T-helper 2 cell treated with Interferon-gamma antibody and Interleukin-4, amounts not matched to agents 100 ng/mL and 5 ng/mL, for 36 hours (primary cell): ENCODE results near the gene SFTPA2. TPM values are rescaled to one million over a fixed set of nuclear protein-coding genes. Genes with fewer than 3 reads are reported as not detected.
"Not testable (repeated sequence)": the region's sequence is repeated elsewhere in the genome, so short reads cannot be mapped to it uniquely, and the experiment has no call there.

Experiments used
- intact Hi-C: fragments of 100-400 bp; cut with micrococcal nuclease; formaldehyde crosslinking; loops from one replicate; pipeline ENCODE4 v1.15.1; 2023
- total RNA-seq: library from RNA; stranded (reverse); gene quantifications from 2 replicates; pipeline ENCODE4 v1.2.3, GENCODE V29; 2022

SFTPA2 gene
- not detected in 2 replicates for total RNA-seq

- intact Hi-C loops = no loop called here
These were observed at the start of gene SFTPA2 for GRCh38 chr10:79560160-79560709. SFTPA2 (minus strand) TSS chr10:79560407; CDS start chr10:79559483, 924 bp downstream.

- intact Hi-C loops = loop anchor here (1.0 to 2.0 kb wide), 2 partner anchors 46 to 72 kb away; no protein-coding TSS in a partner anchor
These were observed 48.5 kb upstream of the SFTPA2 start for GRCh38 chr10:79608505-79609375.

- intact Hi-C loops = no loop called here
These were observed 45.1 kb upstream of the SFTPA2 start for GRCh38 chr10:79605308-79605707.

- intact Hi-C loops = no loop called here
These were observed 44.1 kb upstream of the SFTPA2 start for GRCh38 chr10:79604294-79604693.

GRCh38 chr10:79602953-79603352 is 42.7 kb upstream of the SFTPA2 start:
- intact Hi-C loops = no loop called here

GRCh38 chr10:79601939-79602338 is 41.7 kb upstream of the SFTPA2 start:
- intact Hi-C loops = no loop called here

GRCh38 chr10:79599644-79600043 is 39.4 kb upstream of the SFTPA2 start:
- intact Hi-C loops = not testable (repeated sequence)

GRCh38 chr10:79595510-79595909 is 35.3 kb upstream of the SFTPA2 start:
- intact Hi-C loops = no loop called here

- intact Hi-C loops = not testable (repeated sequence)
These were observed 34.4 kb upstream of the SFTPA2 start for GRCh38 chr10:79594565-79594964.

- intact Hi-C loops = no loop called here
These were observed 33.2 kb upstream of the SFTPA2 start for GRCh38 chr10:79593377-79593776.

- intact Hi-C loops = no loop called here
These were observed 28.6 kb upstream of the SFTPA2 start for GRCh38 chr10:79588800-79589199.

GRCh38 chr10:79586933-79587332 is 26.7 kb upstream of the SFTPA2 start:
- intact Hi-C loops = no loop called here

- intact Hi-C loops = no loop called here
These were observed 25.8 kb upstream of the SFTPA2 start for GRCh38 chr10:79585870-79586527.

GRCh38 chr10:79583488-79584024 is 23.3 kb upstream of the SFTPA2 start:
- intact Hi-C loops = no loop called here

- intact Hi-C loops = not testable (repeated sequence)
These were observed 22.7 kb upstream of the SFTPA2 start for GRCh38 chr10:79582954-79583353.

GRCh38 chr10:79582096-79582495 is 21.9 kb upstream of the SFTPA2 start:
- intact Hi-C loops = no loop called here

GRCh38 chr10:79581044-79581443 is 20.8 kb upstream of the SFTPA2 start:
- intact Hi-C loops = no loop called here

- intact Hi-C loops = no loop called here
These were observed 19.2 kb upstream of the SFTPA2 start for GRCh38 chr10:79579361-79579760.

GRCh38 chr10:79570624-79571023 is 10.4 kb upstream of the SFTPA2 start:
- intact Hi-C loops = not testable (repeated sequence)

GRCh38 chr10:79563426-79563825 is 3.2 kb upstream of the SFTPA2 start:
- intact Hi-C loops = no loop called here

- intact Hi-C loops = loop anchor here (1.0 kb wide), 2 partner anchors 46 to 367 kb away; no protein-coding TSS in a partner anchor
These were observed 2.0 kb upstream of the SFTPA2 start for GRCh38 chr10:79562135-79562756.
